ENCODE measurements around the gene GSTT2B. TPM values are rescaled to one million over a fixed set of nuclear protein-coding genes. Genes with fewer than 3 reads are reported as not detected.
"Not testable (repeated sequence)": the region's sequence is repeated elsewhere in the genome, so short reads cannot be mapped to it uniquely, and the experiment has no call there.

Gene GSTT2B
- total and polyA plus RNA-seq, 3 donors from 2014 or later, result 0.87 to 7.9 (median 1.4) TPM

- WGBS, 2 donors, result no CpG with 5 or more reads among the region's 12 CpGs
- intact Hi-C loops (cut with DNase I; ENCODE audit: low total_unique reads), result not testable (repeated sequence)
Measured at GRCh38 chr22:23977304-23977703, 16.3 kb upstream of the GSTT2B start.

GRCh38 chr22:23974836-23975352 is 13.9 kb upstream of the GSTT2B start:
- no CpG with 5 or more reads among the region's 27 CpGs for WGBS, 2 donors
- intact Hi-C loops (cut with DNase I; ENCODE audit: low total_unique reads), result loop anchor here (5.0 kb wide), 1 partner anchor 48 kb away; no protein-coding TSS in a partner anchor
- H3K36me3 ChIP-seq (ENCODE audit: low read depth, missing control alignments); H3K27me3 ChIP-seq; H3K9me3 ChIP-seq; H3K27ac ChIP-seq; DNase-seq; H3K4me3 ChIP-seq; H3K4me1 ChIP-seq: not testable (repeated sequence)

More at GRCh38 chr22:23977304-23977703, 16.3 kb upstream of the GSTT2B start:
- DNase-seq; H3K27me3 ChIP-seq; H3K27ac ChIP-seq; H3K36me3 ChIP-seq (ENCODE audit: low read depth, missing control alignments); H3K4me3 ChIP-seq; H3K4me1 ChIP-seq; H3K9me3 ChIP-seq: not testable (repeated sequence)

DNA sequence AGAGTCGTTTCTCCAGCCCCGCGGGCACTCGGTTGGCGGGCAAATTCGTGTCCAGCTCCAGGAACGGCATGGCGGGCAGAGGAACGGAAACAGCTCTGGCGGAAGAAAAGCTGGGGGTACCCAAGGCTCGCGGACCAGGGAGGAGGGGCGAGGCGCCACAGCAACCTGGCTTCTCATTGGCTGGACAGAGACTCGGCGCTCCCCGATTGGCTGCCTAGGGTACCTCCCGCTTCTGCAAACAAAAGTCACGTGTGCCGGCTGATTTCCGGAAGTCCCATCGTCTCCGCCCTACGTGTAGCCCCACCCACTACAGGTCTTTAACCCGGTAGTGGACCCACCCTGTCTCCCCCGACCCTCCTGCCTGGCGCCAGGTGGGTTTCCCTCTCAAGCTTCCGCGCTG is 13.3 kb upstream of the GSTT2B start, which contains the start of gene DDT:
Gene DDT (minus strand): TSS at position 97 of the 400 bp plus-strand sequence. CDS start 27 bp downstream, at position 70.
- WGBS, 2 donors, result no CpG with 5 or more reads among the region's 29 CpGs
- not testable (repeated sequence) for H3K4me1 ChIP-seq; DNase-seq; H3K27me3 ChIP-seq; H3K9me3 ChIP-seq; H3K36me3 ChIP-seq (ENCODE audit: low read depth, missing control alignments); H3K27ac ChIP-seq; H3K4me3 ChIP-seq
- intact Hi-C loops (cut with DNase I; ENCODE audit: low total_unique reads), result loop anchor here (5.0 kb wide), 1 partner anchor 47 kb away; no protein-coding TSS in a partner anchor

- not testable (repeated sequence) for H3K36me3 ChIP-seq (ENCODE audit: low read depth, missing control alignments); H3K27me3 ChIP-seq; H3K27ac ChIP-seq; H3K4me3 ChIP-seq; H3K9me3 ChIP-seq; DNase-seq; H3K4me1 ChIP-seq
- 95 to 100% methylated on average over 3 of the region's 3 CpGs for WGBS, 2 donors
- intact Hi-C loops (cut with DNase I; ENCODE audit: low total_unique reads), result loop anchor here (5.0 kb wide), 1 partner anchor 45 kb away; no protein-coding TSS in a partner anchor
Measured at GRCh38 chr22:23971927-23972326, 10.9 kb upstream of the GSTT2B start.

DNA sequence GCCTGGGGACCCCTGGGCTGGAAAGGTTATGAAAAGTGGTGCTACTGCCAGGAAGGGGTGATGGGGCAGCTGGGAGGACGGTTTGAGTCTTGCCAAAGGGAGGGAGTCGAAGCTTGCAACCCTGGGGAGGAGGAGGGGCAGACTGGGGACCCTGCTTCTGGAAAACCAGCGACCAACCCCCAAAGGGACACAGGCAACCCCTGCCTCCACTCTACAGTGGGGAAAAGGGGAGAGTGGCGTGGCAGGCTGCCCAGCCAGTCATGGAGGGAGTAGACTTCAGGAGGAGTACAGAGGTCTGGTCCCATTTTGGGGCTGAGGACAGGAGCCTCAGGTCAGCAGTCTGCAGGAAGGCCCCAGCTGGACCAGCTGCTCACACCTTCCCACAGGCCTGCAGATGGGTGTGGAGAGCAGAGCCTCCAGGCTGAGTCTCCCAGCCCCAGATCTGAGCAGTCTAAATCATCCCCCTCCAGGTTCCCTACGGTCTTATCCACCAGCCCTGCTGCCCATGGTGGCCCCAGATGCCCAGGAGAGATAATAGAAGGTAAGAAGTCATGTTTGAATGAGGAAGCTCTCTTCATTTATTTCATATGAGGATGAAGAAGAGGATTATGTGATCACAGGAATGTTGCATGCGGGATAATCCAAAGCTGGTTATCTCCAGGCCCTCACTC is 10.0 kb upstream of the GSTT2B start:
- no peaks in the 10 kb centered on the region for H3K9me3 ChIP-seq
- no peak overlapping the region for H3K4me3 ChIP-seq
- no peaks in the 10 kb centered on the region for H3K27me3 ChIP-seq
- no peak overlapping the region for H3K27ac ChIP-seq
- no peak for TF ChIP-seq POLR2A (IDR thresholded peaks at IDR 0.05)
- TF ChIP-seq, protein P1, sequence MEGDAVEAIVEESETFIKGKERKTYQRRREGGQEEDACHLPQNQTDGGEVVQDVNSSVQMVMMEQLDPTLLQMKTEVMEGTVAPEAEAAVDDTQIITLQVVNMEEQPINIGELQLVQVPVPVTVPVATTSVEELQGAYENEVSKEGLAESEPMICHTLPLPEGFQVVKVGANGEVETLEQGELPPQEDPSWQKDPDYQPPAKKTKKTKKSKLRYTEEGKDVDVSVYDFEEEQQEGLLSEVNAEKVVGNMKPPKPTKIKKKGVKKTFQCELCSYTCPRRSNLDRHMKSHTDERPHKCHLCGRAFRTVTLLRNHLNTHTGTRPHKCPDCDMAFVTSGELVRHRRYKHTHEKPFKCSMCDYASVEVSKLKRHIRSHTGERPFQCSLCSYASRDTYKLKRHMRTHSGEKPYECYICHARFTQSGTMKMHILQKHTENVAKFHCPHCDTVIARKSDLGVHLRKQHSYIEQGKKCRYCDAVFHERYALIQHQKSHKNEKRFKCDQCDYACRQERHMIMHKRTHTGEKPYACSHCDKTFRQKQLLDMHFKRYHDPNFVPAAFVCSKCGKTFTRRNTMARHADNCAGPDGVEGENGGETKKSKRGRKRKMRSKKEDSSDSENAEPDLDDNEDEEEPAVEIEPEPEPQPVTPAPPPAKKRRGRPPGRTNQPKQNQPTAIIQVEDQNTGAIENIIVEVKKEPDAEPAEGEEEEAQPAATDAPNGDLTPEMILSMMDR (IDR thresholded peaks at IDR 0.05), result no peak
- WGBS, 2 donors, result 70 to 78% methylated on average over 6 of the region's 6 CpGs
- no peaks in the 10 kb centered on the region for H3K4me1 ChIP-seq
- H3K36me3 ChIP-seq (ENCODE audit: low read depth, missing control alignments), result no peaks in the 10 kb centered on the region
- intact Hi-C loops (cut with DNase I; ENCODE audit: low total_unique reads), result loop anchor here (5.0 kb wide), 1 partner anchor 44 kb away; no protein-coding TSS in a partner anchor
- DNase-seq, result no peak

DNA sequence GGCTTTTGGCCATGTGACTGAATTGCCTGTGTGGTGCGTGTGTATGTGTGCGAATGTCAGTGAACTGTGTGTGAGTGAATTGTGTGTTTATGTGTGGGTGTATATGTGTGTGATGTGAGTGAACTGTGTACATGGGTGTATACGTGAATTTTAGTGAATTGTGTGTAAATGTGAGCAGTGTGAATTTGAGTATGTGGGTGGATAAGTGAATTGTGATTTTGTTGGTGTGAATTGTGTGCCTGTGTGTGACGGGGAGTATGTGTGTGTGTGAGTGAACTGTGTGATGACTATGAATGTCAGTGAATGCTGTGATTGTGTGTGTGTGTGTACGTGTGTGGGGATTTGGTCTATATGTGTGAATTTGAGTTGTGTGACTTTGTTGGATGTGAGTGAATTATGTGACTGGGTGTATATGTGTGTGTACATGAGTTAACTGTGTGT is 9.2 kb upstream of the GSTT2B start:
- Histone ChIP-seq H3K4me1 (no peaks in the 10 kb centered on the region), H3K27ac (no peak overlapping the region), H3K36me3 (ENCODE audit: low read depth, missing control alignments) (no peaks in the 10 kb centered on the region), H3K4me3 (no peak overlapping the region), H3K27me3 (no peaks in the 10 kb centered on the region), H3K9me3 (no peaks in the 10 kb centered on the region)
- intact Hi-C loops (cut with DNase I; ENCODE audit: low total_unique reads), result loop anchor here (5.0 kb wide), 1 partner anchor 43 kb away; no protein-coding TSS in a partner anchor
- DNase-seq, result no peak
- TF ChIP-seq, protein P1 (IDR thresholded peaks at IDR 0.05), result no peak
- TF ChIP-seq POLR2A (IDR thresholded peaks at IDR 0.05), result no peak
- 83 to 93% methylated on average over 5 of the region's 5 CpGs for WGBS, 2 donors
